Measurements from ENCODE around the gene FIGN.

Gene FIGN

GRCh38 chr2:163552758-163553157, 183.1 kb downstream of the FIGN start:
- no peak for DNase-seq

- no peak for DNase-seq
Observed at GRCh38 chr2:163551616-163552373, 184.0 kb downstream of the FIGN start.

GRCh38 chr2:163548970-163549369, 186.8 kb downstream of the FIGN start:
- no peak for DNase-seq

Measured in NCI-H345 (cell line).